Measurements from ENCODE around the gene CBY1.
"Not testable (repeated sequence)": the region's sequence is repeated elsewhere in the genome, so short reads cannot be mapped to it uniquely, and the experiment has no call there.

Gene CBY1

GRCh38 chr22:38618682-38619081 lies 37.8 kb upstream of the CBY1 start:
- H3K27ac ChIP-seq (ENCODE audit: low read depth, low read length), result no peak overlapping the region
- H3K4me1 ChIP-seq (ENCODE audit: control insufficient read depth, insufficient read depth, low read length, unreplicated experiment), result no peaks in the 10 kb centered on the region
- H3K27me3 ChIP-seq (ENCODE audit: insufficient read depth, low read length), result no peaks in the 10 kb centered on the region
- no peak overlapping the region for H3K4me3 ChIP-seq (ENCODE audit: low read depth, low read length)
- no peak overlapping the region for H2AFZ ChIP-seq (ENCODE audit: low read length, unreplicated experiment)
- no peaks in the 10 kb centered on the region for H3K36me3 ChIP-seq (ENCODE audit: insufficient read depth, low read length)
- no peaks in the 10 kb centered on the region for H3K79me2 ChIP-seq (ENCODE audit: control insufficient read depth, insufficient read depth, low read length, unreplicated experiment)

GRCh38 chr22:38623351-38623750 lies 33.1 kb upstream of the CBY1 start:
- no peaks in the 10 kb centered on the region for H3K79me2 ChIP-seq (ENCODE audit: control insufficient read depth, insufficient read depth, low read length, unreplicated experiment)
- H3K4me1 ChIP-seq (ENCODE audit: control insufficient read depth, insufficient read depth, low read length, unreplicated experiment), result no peaks in the 10 kb centered on the region
- no peak overlapping the region for H2AFZ ChIP-seq (ENCODE audit: low read length, unreplicated experiment)
- H3K4me3 ChIP-seq (ENCODE audit: low read depth, low read length), result no peak overlapping the region
- no peaks in the 10 kb centered on the region for H3K36me3 ChIP-seq (ENCODE audit: insufficient read depth, low read length)
- no peaks in the 10 kb centered on the region for H3K27me3 ChIP-seq (ENCODE audit: insufficient read depth, low read length)
- H3K27ac ChIP-seq (ENCODE audit: low read depth, low read length), result no peak overlapping the region

- no peaks in the 10 kb centered on the region for H3K36me3 ChIP-seq (ENCODE audit: insufficient read depth, low read length)
- no peaks in the 10 kb centered on the region for H3K27me3 ChIP-seq (ENCODE audit: insufficient read depth, low read length)
- H3K4me1 ChIP-seq (ENCODE audit: control insufficient read depth, insufficient read depth, low read length, unreplicated experiment), result no peaks in the 10 kb centered on the region
- H3K27ac ChIP-seq (ENCODE audit: low read depth, low read length), result no peak overlapping the region
- H3K4me3 ChIP-seq (ENCODE audit: low read depth, low read length), result no peak overlapping the region
- no peaks in the 10 kb centered on the region for H3K79me2 ChIP-seq (ENCODE audit: control insufficient read depth, insufficient read depth, low read length, unreplicated experiment)
- no peak overlapping the region for H2AFZ ChIP-seq (ENCODE audit: low read length, unreplicated experiment)
Measured at GRCh38 chr22:38628444-38628843, 28.0 kb upstream of the CBY1 start.

- Histone ChIP-seq H3K27me3 (ENCODE audit: insufficient read depth, low read length) (no peaks in the 10 kb centered on the region), H3K4me1 (ENCODE audit: control insufficient read depth, insufficient read depth, low read length, unreplicated experiment) (no peaks in the 10 kb centered on the region), H3K27ac (ENCODE audit: low read depth, low read length) (no peak overlapping the region), H2AFZ (ENCODE audit: low read length, unreplicated experiment) (no peak overlapping the region), H3K4me3 (ENCODE audit: low read depth, low read length) (no peak overlapping the region), H3K36me3 (ENCODE audit: insufficient read depth, low read length) (no peaks in the 10 kb centered on the region), H3K79me2 (ENCODE audit: control insufficient read depth, insufficient read depth, low read length, unreplicated experiment) (no peaks in the 10 kb centered on the region)
Measured at GRCh38 chr22:38629108-38629507, 27.3 kb upstream of the CBY1 start.

GRCh38 chr22:38631724-38632123 lies 24.7 kb upstream of the CBY1 start:
- H3K27me3 ChIP-seq (ENCODE audit: insufficient read depth, low read length), result no peaks in the 10 kb centered on the region
- no peak overlapping the region for H2AFZ ChIP-seq (ENCODE audit: low read length, unreplicated experiment)
- no peaks in the 10 kb centered on the region for H3K4me1 ChIP-seq (ENCODE audit: control insufficient read depth, insufficient read depth, low read length, unreplicated experiment)
- no peak overlapping the region for H3K27ac ChIP-seq (ENCODE audit: low read depth, low read length)
- no peaks in the 10 kb centered on the region for H3K36me3 ChIP-seq (ENCODE audit: insufficient read depth, low read length)
- H3K4me3 ChIP-seq (ENCODE audit: low read depth, low read length), result no peak overlapping the region
- H3K79me2 ChIP-seq (ENCODE audit: control insufficient read depth, insufficient read depth, low read length, unreplicated experiment), result no peaks in the 10 kb centered on the region

- H3K79me2 ChIP-seq (ENCODE audit: control insufficient read depth, insufficient read depth, low read length, unreplicated experiment), result no peaks in the 10 kb centered on the region
- no peaks in the 10 kb centered on the region for H3K36me3 ChIP-seq (ENCODE audit: insufficient read depth, low read length)
- H2AFZ ChIP-seq (ENCODE audit: low read length, unreplicated experiment), result no peak overlapping the region
- no peaks in the 10 kb centered on the region for H3K27me3 ChIP-seq (ENCODE audit: insufficient read depth, low read length)
- no peak overlapping the region for H3K4me3 ChIP-seq (ENCODE audit: low read depth, low read length)
- no peak overlapping the region for H3K27ac ChIP-seq (ENCODE audit: low read depth, low read length)
- no peaks in the 10 kb centered on the region for H3K4me1 ChIP-seq (ENCODE audit: control insufficient read depth, insufficient read depth, low read length, unreplicated experiment)
Measured at GRCh38 chr22:38632528-38632927, 23.9 kb upstream of the CBY1 start.

- Histone ChIP-seq H3K27ac (ENCODE audit: low read depth, low read length) (no peak overlapping the region), H3K27me3 (ENCODE audit: insufficient read depth, low read length) (no peaks in the 10 kb centered on the region), H2AFZ (ENCODE audit: low read length, unreplicated experiment) (no peak overlapping the region), H3K4me1 (ENCODE audit: control insufficient read depth, insufficient read depth, low read length, unreplicated experiment) (no peaks in the 10 kb centered on the region), H3K79me2 (ENCODE audit: control insufficient read depth, insufficient read depth, low read length, unreplicated experiment) (no peaks in the 10 kb centered on the region), H3K4me3 (ENCODE audit: low read depth, low read length) (no peak overlapping the region), H3K36me3 (ENCODE audit: insufficient read depth, low read length) (no peaks in the 10 kb centered on the region)
Measured at GRCh38 chr22:38638216-38638615, 18.2 kb upstream of the CBY1 start.

GRCh38 chr22:38638728-38639127 lies 17.7 kb upstream of the CBY1 start:
- no peaks in the 10 kb centered on the region for H3K36me3 ChIP-seq (ENCODE audit: insufficient read depth, low read length)
- no peaks in the 10 kb centered on the region for H3K27me3 ChIP-seq (ENCODE audit: insufficient read depth, low read length)
- H3K27ac ChIP-seq (ENCODE audit: low read depth, low read length), result no peak overlapping the region
- H2AFZ ChIP-seq (ENCODE audit: low read length, unreplicated experiment), result no peak overlapping the region
- H3K4me3 ChIP-seq (ENCODE audit: low read depth, low read length), result no peak overlapping the region
- H3K4me1 ChIP-seq (ENCODE audit: control insufficient read depth, insufficient read depth, low read length, unreplicated experiment), result no peaks in the 10 kb centered on the region
- H3K79me2 ChIP-seq (ENCODE audit: control insufficient read depth, insufficient read depth, low read length, unreplicated experiment), result no peaks in the 10 kb centered on the region

- no peak overlapping the region for H3K4me3 ChIP-seq (ENCODE audit: low read depth, low read length)
- H3K36me3 ChIP-seq (ENCODE audit: insufficient read depth, low read length), result no peaks in the 10 kb centered on the region
- H3K27ac ChIP-seq (ENCODE audit: low read depth, low read length), result no peak overlapping the region
- no peaks in the 10 kb centered on the region for H3K4me1 ChIP-seq (ENCODE audit: control insufficient read depth, insufficient read depth, low read length, unreplicated experiment)
- no peaks in the 10 kb centered on the region for H3K27me3 ChIP-seq (ENCODE audit: insufficient read depth, low read length)
- H2AFZ ChIP-seq (ENCODE audit: low read length, unreplicated experiment), result no peak overlapping the region
- no peaks in the 10 kb centered on the region for H3K79me2 ChIP-seq (ENCODE audit: control insufficient read depth, insufficient read depth, low read length, unreplicated experiment)
Measured at GRCh38 chr22:38641476-38642040, 14.9 kb upstream of the CBY1 start.

GRCh38 chr22:38644245-38644644 lies 12.2 kb upstream of the CBY1 start:
- not testable (repeated sequence) for H3K27ac ChIP-seq (ENCODE audit: low read depth, low read length); H3K79me2 ChIP-seq (ENCODE audit: control insufficient read depth, insufficient read depth, low read length, unreplicated experiment); H3K27me3 ChIP-seq (ENCODE audit: insufficient read depth, low read length); H3K36me3 ChIP-seq (ENCODE audit: insufficient read depth, low read length); H2AFZ ChIP-seq (ENCODE audit: low read length, unreplicated experiment); H3K4me3 ChIP-seq (ENCODE audit: low read depth, low read length); H3K4me1 ChIP-seq (ENCODE audit: control insufficient read depth, insufficient read depth, low read length, unreplicated experiment)

GRCh38 chr22:38645430-38645829 lies 11.0 kb upstream of the CBY1 start:
- Histone ChIP-seq H3K27ac (ENCODE audit: low read depth, low read length) (no peak overlapping the region), H2AFZ (ENCODE audit: low read length, unreplicated experiment) (no peak overlapping the region), H3K4me1 (ENCODE audit: control insufficient read depth, insufficient read depth, low read length, unreplicated experiment) (no peaks in the 10 kb centered on the region), H3K4me3 (ENCODE audit: low read depth, low read length) (no peak overlapping the region), H3K27me3 (ENCODE audit: insufficient read depth, low read length) (no peaks in the 10 kb centered on the region), H3K79me2 (ENCODE audit: control insufficient read depth, insufficient read depth, low read length, unreplicated experiment) (no peaks in the 10 kb centered on the region), H3K36me3 (ENCODE audit: insufficient read depth, low read length) (no peaks in the 10 kb centered on the region)

Measured in ACC112 (cell line).